Left renal cortex interstitium (tissue), 4 donors: ENCODE data around the gene MAPK12. TPM values are rescaled to one million over a fixed set of nuclear protein-coding genes. Genes with fewer than 3 reads are reported as not detected.
A peak's percentile ranks its signal among the peaks of the same experiment; 100 is the strongest.

ENCODE experiments used
- DNase-seq, 4 donors: peaks; one replicate each; pipeline ENCODE4 v3.0.0-alpha.2; 2013; ENCODE audit warnings: low read depth in 4 of 4, low spot score in 2 of 4, missing footprints in 1 of 4
- polyA plus RNA-seq, 4 donors: library from polyadenylated mRNA; unstranded; fragments of 120-200 nt; gene quantifications; one replicate each; pipeline ENCODE4 v1.2.1, GENCODE V29; 2013; ENCODE audit not compliant: insufficient read length in 4 of 4

MAPK12 gene
- polyA plus RNA-seq, 4 donors, result 10.8 to 23.0 (median 15.1) TPM

DNA sequence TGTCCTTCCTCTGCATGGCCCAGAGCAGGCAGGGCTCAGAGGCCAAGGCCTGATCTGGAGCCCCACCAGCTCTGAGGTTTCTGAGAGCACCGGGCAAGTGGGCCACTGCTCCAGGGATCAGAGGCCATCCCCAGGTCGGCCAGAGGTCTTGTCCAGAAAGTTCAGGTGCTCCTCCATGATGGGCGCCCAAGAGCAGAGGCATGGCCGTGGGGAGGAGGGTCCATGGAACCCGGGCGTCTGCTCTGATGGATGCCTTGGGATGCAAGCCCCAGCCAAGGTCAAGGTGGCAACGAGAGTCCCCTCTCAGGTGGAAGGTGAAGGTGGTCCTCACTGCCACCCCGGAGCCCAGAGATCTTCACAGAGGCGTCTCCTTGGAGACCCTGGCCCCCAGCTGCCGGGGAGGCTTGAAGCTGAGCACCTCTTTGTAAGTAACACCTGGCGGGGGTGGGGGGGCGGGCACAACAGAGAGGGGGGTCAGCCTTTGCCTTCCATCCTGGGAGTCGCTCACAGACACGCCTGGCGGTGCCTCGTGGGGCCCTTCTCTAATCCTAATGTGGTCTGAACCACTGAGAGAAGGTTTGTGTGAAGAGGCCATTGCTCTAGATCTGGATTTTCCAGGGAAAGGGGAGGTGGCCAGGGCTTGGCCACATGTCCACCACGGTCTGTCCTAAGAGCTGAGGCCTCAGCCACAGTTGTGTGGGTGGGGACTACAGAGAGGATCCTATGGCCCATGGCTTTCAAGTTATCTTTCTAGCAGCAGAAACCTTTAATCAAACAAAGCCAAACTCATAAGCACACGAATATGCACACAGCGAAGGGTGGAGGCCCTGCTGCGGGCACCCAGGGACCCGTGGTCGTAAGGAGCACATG, 8.2 kb downstream of the MAPK12 start:
- DNase-seq, result no peak

DNA sequence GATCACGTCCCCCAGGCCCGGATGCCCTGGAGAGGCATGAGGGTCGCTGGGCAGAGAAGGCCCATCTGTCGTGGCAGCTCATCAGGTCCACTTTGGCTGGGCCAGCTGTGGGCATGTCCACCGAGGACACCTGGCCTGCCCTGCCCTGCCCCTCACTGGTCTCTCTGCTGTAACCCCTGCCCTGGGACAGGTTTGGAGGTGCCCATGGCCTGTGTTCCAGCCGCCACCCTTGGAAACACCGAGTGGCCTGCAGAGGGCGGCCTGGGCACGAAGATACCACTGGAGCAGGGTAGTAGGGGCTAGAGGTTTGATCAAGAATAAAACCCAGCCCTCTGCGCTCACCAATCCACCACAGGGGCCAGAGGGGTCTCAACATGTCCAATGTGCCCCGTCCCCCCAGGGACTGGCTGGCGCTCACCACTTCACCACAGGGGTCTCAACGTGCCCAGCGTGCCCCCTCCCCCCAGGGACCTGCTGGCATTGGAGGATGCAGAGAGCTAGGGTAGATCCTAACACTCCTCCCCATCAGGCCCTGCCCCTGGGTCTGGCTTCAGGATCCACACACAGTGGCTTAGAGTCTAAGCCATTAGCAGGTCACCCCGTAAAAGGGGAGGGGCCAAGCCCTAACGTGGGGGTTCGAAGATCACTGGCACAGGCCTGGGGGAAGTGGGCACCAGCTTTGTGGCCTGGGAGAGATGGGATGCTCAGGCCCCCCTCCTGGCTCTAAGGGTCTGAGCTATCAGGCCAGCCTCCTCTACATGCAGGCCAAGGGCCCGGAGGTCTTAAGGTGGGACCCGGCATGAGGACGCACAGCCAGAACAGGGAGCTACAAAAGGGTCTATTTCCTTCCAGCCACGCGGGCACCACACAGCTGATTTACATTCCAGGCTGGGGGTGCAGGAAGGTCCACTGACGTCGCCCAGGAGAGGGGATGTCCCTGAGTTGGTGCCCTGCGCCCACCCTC, 9.1 kb downstream of the MAPK12 start:
- no peak for DNase-seq

DNA sequence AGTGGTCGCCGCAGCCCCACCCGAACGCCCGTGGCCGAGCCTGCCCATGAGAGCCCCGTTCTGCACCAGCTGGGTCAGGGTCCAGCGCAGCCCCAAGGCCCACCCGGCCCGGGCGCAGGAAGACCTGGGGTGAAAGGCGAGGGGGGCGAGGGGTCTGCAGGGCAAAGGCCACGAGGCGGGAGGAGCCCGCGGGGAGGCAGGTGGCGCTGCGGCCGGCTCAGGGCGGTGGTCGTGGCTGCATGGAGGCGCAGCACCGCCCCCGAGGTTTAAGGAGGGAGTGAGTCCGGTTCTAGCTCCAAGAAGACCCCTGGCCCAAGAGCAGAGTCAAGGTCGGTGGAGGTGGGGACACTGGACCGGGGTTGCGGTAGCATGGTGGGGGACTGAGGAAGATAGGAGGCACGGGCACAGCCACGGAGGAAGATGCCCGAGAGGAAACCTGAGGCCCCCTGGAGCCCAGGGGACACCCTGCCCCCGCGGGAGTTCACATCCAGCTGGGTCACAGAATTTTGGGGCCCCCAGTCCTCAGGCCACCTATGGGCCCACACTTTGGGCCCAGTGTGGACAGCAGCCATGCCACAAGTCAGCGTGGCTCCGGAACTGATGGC, 9.9 kb downstream of the MAPK12 start:
- DNase-seq, result no peak

GRCh38 chr22:50250555-50251476, 10.7 kb downstream of the MAPK12 start, which contains the start of gene HDAC10:
Gene HDAC10 (minus strand): TSS chr22:50251265. CDS start chr22:50251032, 233 bp downstream.
- DNase-seq, result peak in 1 of 4 donors; percentile 62

DNA sequence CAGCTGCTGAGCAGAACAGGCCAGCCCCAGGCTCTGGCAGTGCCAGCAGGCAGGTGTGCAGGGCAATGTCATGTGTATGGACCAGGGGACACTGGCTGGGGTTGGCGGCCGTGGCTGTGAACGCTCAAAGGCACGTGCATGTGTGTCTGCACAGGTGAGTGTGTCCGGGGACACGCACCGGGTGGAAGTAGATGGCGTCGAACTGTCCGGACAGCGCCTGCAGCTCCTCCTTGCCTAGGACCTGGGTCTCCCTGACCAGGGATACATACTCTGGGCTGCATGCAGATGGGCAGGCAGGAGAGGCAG, 11.3 kb downstream of the MAPK12 start:
- no peak for DNase-seq

GRCh38 chr22:50249341-50250248, 11.9 kb downstream of the MAPK12 start:
- no peak for DNase-seq

GRCh38 chr22:50248196-50249081, 13.0 kb downstream of the MAPK12 start:
- no peak for DNase-seq

DNA sequence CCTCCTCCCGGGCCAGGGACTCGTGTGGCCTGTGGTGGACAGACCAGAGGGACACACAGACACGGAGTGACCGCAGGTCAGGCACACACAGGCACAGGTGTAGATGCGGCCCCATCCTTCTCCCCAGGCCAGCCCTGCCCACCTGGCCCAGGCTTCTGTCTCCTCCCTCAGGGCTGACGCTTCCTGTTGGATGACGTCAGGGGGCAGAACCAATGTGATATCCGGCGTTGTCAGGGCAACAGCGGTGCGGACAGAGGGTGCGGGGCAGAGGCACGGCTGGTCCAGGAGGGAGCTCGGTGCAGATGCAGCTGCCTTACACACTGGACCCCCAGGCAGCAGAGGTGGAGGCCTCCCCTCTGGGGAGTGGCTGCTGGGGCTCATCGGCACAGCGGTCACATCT, 13.7 kb downstream of the MAPK12 start:
- DNase-seq, result no peak

DNA sequence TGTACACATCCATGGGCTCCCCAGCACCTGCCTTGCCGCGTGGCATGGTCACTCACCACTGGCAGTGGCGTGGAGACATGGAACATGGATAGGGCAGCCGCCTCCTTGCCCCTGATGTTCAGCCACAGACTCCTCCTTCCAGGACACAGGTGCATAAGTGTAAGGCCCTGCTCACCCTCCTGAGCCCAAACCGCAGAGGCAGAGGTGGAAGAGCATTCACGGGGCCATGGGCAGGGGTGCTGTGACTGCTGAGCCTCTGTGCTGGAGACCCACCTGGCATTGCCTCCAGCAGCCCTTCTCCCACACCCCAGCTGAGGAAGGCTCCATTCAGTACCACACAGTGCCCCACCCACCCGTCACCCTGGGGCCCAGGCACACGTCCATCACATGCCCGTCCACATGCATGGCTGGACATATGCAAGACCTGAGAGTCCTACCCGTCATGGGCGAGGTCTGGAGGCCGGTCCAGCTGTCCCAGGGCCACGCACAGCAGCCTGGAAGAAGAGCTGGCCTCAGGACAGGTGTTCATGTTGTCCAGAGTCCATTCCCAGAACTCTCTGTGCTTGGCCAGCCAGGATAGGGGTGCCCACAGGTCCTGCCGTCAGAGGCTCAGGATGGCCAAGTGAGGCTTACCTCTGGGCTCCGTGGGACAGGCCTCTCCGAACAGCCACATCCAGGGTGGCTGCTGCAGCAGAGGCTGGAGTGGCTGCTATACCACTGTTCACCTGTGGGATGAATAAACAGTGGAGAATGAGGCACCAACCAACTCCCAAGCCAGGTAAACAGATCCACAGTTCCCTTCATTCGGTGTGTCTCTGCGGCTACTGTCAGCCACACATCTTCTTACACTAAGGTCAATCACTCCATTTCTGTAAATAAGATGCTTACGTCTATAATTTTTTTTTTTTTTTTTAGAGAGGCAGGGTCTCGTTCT, 15.0 kb downstream of the MAPK12 start:
- no peak for DNase-seq

GRCh38 chr22:50245214-50246072, 16.0 kb downstream of the MAPK12 start:
- no peak for DNase-seq

- DNase-seq, result peak; percentile 63 to 90 (median 85)
Observed at GRCh38 chr22:50244420-50245213, 16.9 kb downstream of the MAPK12 start, which contains the start of gene TUBGCP6. Gene TUBGCP6 (minus strand): TSS chr22:50245023. CDS start chr22:50244459, 564 bp downstream.

- no peak for DNase-seq
Observed at GRCh38 chr22:50243685-50244419, 17.6 kb downstream of the MAPK12 start.

DNA sequence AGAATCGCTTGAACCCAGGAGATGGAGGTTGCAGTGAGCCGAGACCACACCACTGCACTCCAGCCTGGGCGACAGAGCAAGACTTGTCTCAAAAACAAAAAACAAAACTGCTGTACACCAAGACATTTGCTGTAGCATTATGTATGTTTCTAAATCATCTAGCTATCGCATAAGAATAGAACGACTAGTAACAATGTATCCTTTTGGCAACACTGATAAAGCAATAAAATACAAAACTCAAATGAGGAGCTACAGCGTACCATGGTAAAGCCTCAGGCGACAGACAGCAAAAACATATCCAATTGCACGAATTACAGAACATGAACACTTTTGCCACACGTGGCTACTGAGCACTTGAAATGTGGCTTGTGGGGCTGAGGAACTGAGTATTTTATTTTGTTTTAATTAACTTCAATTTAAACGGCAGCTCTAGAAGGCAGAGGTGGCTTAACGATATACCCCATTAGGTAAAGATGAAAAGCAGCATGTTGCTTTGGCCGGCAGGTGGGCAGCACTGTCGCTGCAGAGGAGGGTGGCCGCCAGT, 19.0 kb downstream of the MAPK12 start:
- no peak for DNase-seq

- DNase-seq, result no peak
Observed at GRCh38 chr22:50238755-50239154, 22.7 kb downstream of the MAPK12 start.
